GM19438 (cell line): Measurements from ENCODE around the gene ATP6V1F.

Experiments
- ATAC-seq: cut with Tn5 transposase; IDR thresholded peaks from one replicate; pipeline ENCODE4 v1.9.1; 2021; ENCODE audit warnings: low read depth; ENCODE audit not compliant: unreplicated experiment

Gene ATP6V1F

DNA sequence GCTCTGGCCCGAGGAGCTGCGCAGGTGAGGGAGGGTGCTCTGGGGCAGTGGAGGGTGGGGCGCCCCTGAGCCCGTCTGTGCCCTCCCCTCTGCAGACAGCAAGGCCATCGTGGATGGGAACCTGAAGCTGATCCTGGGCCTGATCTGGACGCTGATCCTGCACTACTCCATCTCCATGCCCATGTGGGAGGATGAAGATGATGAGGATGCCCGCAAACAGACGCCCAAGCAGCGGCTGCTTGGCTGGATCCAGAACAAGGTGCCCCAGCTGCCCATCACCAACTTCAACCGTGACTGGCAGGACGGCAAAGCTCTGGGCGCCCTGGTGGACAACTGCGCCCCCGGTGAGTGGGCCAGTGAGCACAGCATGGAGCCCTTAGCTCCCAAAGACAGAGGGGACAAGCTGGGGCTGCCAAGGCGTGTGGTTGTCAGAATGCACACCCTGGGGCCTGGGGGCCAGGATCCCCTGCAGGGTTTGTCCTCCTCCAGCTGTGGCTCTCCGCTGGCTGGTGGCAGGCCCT, 27.4 kb upstream of the ATP6V1F start:
- no peak for ATAC-seq

DNA sequence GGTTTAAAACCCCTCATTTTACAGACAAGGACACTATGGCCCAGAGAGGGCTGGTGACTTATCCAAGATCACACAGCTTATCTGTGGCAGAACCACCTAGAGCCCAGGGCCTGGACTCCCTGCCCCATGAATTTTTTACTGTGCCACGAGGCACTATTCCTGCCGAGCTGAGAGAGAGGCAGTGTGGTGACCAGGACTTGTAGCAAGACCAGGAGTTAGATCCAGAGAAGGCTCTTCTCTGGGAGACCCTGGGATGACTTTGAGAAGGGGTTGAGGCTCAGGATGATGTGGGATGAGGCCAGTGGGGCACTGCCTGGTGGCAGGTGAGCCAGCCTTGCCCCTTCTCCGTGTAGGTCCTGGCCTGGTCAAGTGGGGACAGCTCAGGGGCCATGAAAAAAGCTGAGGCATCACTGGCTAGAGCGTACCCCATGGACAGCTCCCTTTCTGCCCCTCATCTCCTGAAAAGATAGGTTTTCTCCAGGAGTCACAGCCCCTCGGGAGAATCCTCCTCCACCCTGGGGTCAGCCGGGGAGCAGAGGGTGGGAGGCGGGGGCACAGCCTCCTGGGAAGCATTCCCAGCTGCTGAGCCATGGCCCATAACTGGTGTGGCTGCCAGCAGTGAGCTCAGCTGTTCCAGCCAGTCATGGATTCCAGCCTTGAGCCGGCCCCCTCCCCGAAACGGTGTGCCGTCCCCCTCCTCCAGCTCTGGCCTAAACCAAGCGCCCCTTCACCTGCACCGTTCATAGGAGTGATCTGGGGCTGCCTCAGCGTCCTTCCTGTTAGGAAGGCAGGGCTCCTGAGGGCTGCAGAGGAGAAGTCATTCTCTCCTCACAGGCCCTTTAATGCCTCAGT, 26.6 kb upstream of the ATP6V1F start:
- no peak for ATAC-seq

DNA sequence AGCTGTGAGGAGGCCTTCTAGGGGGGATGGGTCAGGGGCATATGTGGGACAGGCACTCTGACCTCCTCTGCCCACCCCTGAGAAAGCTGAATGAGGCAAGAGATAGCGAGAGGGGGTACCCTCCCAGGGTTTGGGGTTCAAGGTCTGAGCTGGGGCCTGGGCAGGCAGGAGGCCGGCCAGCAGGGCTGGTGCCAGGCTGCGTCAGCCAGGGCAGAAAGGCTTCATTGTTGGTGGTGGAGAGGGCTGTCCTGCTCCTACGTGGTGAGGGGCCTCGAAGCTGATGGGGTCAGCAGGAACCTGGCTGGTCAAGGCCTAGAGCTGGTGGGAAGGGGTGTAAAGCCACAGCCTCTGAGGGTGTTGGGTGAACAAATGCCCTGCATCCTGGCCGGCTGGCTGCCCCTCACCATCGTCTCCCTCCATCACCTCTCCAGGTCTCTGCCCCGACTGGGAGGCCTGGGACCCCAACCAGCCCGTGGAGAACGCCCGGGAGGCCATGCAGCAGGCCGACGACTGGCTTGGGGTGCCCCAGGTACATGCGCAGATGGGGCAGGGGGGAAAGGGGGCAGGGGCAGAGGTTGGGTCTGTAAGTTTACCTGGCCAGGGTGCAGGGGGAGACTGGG, 25.8 kb upstream of the ATP6V1F start:
- ATAC-seq = no peak

DNA sequence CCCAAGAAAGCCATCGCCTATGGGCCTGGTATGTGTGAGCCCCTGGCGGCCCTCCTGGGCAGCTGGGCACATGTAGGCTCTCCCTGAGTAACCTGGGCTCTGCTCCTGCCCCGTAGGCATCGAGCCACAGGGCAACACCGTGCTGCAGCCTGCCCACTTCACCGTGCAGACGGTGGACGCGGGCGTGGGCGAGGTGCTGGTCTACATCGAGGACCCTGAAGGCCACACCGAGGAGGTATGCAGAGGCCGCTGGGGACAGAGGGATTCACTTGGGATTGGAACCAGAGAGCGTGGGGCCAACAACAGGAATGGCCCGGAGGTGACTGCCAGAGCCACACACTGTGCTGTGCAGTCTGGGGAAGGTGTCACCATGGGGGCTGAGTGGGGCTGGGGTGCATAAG, 25.1 kb upstream of the ATP6V1F start:
- ATAC-seq = no peak

DNA sequence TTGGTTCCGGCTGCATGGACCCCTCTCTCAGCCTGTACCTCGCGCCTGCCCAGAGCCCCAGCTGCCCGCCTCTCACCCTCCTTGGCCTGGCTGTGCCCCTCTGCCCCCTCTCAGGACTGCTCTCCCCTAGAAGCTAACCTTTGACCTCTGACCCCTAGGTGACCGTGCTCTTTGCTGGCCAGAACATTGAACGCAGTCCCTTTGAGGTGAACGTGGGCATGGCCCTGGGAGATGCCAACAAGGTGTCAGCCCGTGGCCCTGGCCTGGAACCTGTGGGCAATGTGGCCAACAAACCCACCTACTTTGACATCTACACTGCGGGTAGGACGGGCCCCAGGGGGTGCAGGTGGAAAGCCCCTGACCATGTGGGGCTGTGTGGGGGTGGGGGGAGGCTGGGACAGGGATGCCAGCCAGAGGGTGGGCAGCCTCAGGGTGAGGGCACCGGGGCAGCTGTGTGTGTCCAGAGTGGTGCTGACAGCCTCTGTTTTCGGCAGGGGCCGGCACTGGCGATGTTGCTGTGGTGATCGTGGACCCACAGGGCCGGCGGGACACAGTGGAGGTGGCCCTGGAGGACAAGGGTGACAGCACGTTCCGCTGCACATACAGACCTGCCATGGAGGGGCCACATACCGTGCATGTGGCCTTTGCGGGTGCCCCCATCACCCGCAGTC, 24.4 kb upstream of the ATP6V1F start:
- ATAC-seq = no peak

DNA sequence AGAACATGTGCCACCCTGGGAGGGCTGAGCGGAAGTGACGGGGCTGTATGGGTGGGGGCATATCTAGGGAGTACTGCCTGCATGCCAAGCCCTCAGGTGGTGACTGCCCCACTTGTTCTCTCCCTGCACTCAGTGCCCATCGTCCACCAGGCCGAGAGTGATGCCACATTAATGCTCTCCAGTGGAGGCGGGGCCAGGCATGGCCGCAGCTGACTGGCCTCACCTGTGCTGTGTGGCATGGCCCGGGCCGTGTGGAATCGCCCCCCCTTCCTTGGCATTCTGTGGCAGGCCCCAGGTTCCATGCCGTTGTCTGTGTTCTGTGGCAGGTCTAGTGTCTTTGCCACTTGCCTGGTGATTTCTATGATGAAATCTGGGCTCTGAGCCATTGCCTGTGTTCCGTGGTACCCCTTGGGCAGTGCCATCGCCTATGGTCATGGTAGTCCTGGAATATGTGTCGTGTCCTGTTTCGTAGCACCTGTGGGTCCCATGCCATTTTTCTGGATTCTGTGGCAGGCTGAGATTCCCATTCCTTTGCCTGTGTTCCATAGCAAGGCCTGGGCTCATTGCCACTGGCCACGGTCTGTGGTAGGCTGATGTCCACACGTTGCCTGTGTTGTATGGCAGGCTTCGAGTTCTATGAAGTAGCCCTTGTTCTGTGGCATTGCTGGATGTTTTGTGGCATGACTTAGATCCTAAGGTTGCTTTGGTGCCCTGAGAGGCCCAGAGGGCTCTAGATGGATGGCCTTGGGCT, 23.5 kb upstream of the ATP6V1F start:
- ATAC-seq = no peak

DNA sequence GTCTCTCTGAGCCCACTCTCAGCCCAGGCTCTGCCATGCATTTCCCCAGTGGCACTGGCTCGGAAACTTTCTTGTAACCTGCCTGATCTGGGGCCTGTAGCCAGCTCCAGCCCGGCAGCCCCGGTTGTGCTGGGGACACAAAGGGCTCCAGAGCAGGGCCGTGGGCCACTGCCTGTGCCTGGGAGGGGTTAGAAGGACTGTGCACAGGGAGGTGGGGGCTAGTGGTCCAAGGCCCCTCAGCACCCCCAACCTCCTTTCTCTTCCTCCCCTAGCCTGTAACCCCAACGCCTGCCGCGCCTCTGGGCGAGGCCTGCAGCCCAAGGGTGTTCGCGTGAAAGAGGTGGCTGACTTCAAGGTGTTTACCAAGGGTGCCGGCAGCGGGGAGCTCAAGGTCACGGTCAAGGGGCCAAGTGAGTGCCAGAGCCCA, 22.9 kb upstream of the ATP6V1F start:
- no peak for ATAC-seq

DNA sequence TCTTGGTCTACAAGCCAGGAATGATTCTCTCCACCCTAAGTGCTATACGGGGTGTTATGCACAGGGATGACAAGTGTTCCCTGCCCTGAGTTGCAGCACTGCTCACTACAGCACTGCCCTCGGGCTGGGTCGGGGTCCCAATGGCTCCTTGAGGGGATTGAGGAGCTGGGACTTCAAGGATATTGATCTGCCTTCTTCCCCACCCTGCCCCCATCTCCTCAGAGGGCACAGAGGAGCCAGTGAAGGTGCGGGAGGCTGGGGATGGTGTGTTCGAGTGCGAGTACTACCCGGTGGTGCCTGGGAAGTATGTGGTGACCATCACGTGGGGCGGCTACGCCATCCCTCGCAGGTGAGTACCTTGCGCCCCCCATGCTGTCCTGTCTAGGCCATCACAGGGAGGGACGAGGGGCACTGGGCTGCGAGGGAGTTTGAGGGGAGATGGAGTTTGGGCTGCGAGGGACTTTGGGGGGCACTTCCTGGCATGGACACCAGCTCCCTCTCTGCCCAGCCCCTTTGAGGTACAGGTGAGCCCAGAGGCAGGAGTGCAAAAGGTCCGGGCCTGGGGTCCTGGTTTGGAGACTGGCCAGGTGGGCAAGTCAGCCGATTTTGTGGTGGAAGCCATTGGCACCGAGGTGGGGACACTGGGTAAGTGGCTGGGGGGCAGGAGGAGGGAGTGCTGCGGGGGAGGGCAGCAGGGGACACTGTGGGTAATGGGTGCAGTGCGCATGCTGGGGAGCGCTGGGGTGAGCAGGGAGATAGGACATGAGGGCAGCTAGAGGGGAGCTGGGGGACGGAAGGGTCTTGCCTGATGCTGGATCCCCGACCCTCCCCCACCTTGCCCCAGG, 22.1 kb upstream of the ATP6V1F start:
- ATAC-seq = no peak

DNA sequence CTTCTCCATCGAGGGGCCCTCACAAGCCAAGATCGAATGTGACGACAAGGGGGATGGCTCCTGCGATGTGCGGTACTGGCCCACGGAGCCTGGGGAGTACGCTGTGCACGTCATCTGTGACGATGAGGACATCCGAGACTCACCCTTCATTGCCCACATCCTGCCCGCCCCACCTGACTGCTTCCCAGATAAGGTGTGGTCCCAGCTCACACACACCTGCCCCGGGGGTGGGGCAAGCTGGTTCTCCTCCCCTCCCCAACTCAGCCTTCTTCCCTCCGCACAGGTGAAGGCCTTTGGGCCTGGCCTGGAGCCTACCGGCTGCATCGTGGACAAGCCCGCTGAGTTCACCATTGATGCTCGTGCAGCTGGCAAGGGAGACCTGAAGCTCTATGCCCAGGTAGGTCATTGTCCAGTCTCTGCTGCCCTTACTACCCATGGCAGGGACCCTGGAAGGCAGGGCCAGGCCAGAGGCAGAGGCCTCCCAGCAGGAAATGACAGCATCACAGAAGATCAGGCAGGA, 21.4 kb upstream of the ATP6V1F start:
- ATAC-seq = no peak

DNA sequence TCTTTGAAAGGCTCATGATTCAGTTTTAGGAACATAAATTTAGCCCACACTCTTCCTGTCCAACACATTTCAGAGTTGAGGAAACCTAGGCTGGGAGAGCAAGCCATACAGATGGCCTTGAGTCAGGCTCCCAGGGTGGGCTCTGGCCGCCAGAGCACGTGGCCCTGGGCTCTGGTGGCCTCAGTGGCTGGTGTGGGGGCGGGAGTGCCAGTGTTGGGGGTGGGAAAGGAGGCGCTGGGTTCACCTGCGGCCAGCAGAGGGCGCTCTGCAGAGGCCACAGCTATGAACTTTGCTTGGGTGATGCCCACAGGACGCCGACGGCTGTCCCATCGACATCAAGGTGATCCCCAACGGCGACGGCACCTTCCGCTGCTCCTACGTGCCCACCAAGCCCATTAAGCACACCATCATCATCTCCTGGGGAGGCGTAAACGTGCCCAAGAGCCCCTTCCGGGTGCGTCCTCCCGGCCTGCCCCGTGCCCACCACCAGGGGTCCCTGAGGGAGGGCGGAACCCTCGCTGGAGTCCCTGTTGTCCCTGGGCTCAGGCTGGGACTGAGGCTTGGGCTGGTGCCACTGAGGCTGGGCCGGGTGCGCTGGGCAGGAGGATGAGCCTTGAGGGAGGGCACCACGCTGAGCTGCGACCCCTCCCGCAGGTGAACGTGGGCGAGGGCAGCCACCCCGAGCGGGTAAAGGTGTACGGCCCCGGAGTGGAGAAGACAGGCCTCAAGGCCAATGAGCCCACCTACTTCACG, 20.6 kb upstream of the ATP6V1F start:
- no peak for ATAC-seq

DNA sequence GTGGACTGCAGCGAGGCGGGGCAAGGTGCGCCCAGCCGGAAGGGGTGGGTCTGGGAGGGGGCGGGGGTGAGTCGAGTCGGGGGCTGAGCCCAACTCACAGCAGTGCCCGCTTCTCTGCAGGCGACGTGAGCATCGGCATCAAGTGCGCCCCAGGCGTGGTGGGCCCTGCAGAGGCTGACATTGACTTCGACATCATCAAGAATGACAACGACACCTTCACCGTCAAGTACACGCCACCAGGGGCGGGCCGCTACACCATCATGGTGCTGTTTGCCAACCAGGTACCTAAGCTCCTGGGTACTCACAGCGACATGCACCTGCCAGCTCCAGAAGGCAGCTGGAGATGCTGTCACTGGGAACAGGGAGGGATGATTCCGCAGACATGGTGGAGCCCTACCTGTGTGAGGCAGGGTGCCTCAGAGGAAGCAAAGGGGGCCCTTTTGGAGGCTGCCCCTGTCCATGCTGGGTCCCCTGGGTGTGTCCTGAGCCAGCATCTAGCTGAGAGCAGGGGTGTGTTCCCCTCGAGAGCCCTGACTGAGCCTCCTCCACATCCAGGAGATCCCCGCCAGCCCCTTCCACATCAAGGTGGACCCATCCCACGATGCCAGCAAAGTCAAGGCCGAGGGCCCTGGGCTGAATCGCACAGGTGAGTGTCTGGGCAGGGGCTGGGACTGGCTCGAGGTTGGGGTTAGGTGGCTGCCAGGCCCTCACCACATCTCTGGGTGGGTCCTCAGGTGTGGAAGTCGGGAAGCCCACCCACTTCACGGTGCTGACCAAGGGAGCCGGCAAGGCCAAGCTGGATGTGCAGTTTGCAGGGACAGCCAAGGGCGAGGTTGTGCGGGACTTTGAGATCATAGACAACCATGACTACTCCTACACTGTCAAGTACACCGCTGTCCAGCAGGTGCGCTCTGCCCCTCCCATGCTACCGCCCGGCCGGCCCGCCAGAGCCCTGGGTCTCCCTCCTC, 19.7 kb upstream of the ATP6V1F start:
- no peak for ATAC-seq

DNA sequence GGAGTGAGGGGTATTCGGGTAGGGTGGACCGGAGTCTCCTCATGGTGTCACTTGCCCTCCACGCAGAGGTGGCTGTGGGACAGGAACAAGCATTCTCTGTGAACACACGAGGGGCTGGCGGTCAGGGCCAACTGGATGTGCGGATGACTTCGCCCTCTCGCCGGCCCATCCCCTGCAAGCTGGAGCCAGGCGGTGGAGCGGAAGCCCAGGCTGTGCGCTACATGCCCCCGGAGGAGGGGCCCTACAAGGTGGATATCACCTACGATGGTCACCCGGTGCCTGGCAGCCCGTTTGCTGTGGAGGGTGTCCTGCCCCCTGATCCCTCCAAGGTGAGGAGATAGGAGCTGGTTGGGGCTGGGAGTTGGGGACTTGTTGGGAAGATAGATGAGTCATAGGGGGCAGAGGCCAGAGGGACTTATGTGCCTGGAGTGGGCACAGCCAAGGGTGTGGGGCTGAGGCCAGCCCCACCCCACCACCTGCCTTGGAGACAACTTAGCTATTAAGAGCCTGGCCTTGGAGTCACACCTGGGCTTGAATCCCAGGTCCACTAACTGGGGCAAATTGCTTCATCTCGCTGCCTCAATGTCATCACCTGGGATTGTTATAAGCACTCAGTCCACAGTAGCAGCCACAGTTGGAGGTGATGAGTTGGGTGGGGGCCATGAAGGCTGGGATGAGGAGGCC, 18.6 kb upstream of the ATP6V1F start:
- no peak for ATAC-seq

DNA sequence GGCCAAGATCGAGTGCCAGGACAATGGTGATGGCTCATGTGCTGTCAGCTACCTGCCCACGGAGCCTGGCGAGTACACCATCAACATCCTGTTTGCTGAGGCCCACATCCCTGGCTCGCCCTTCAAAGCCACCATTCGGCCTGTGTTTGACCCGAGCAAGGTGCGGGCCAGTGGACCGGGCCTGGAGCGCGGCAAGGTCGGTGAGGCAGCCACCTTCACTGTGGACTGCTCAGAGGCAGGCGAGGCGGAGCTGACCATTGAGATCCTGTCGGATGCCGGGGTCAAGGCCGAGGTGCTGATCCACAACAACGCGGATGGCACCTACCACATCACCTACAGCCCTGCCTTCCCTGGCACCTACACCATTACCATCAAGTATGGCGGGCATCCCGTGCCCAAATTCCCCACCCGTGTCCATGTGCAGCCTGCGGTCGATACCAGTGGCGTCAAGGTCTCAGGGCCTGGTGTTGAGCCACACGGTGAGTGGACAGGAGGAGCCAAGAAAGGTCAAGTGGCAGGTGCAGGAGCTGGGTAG, 17.8 kb upstream of the ATP6V1F start:
- ATAC-seq = no peak

DNA sequence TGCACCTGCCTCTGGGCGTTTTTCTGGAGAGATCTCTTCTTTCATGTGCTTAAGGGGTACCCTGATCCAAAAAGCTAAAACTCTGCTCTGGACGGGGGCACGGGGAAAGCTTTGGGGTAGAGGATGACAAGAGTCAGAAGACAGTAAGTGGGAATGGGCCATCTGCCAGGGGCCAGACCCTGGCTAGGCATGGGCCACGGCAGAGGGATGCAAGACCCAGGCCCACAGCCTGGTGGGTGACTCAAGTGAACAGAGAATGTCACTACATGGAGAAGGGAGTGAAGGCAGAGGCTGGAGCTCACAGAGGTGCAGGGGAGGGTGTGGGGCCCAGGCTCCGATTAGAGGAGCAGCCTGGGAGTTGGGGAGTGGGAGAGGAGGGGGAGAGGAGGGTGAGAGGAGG, 17.2 kb upstream of the ATP6V1F start:
- ATAC-seq = no peak

DNA sequence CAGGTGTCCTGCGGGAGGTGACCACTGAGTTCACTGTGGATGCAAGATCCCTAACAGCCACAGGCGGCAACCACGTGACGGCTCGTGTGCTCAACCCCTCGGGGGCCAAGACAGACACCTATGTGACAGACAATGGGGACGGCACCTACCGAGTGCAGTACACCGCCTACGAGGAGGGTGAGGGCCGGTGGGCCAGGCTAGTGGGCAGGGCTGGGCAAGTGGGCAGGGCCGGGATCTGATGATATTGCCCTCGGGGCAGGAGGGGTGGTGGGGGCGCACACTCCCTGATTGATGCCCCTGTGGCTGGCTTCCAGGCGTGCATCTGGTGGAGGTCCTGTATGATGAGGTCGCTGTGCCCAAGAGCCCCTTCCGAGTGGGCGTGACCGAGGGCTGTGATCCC, 16.7 kb upstream of the ATP6V1F start:
- no peak for ATAC-seq

DNA sequence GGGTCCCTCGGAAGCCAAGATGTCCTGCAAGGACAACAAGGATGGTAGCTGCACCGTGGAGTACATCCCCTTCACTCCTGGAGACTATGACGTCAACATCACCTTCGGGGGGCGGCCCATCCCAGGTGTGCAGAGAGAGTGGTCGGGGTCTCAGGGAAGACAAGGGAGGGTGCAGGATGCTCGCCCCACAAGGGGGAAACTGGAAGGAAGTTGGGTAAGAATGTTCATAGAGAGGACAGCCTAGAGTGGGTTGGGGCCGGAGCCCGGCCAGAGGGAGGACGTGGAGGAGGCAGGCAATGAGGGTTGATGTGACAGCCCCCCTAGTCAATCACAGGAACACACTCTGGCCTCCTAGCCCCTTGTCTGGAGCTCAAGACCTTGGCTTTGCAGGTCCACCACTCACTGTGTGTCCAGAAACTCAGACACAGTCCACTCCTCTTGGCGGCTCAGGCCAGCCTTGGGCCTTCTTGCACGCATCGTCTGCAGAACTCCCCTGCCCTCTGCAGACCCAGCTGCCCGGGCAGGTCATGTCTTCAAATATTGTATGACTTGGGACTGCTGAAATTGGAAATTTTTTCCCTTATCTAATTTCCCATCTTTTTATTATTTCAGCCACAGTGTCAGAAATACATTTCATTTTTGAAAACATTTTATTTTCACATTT, 15.7 kb upstream of the ATP6V1F start:
- no peak for ATAC-seq
